Breast epithelium (tissue), 4 donors: ENCODE results near the gene RPL11. TPM values are rescaled to one million over a fixed set of nuclear protein-coding genes. Genes with fewer than 3 reads are reported as not detected.
A peak's percentile ranks its signal among the peaks of the same experiment; 100 is the strongest.

Source experiments
- DNase-seq, 2 donors: peaks; one replicate each; pipeline ENCODE4 v3.0.0-alpha.2; 2019; ENCODE audit warnings: low spot score in 2 of 2
- H3K27ac ChIP-seq, 2 donors: fragments of 200-600 bp; sonication (generic) in 1 of 2; one replicate each; pipeline ENCODE4 v1.5.1; 2016 to 2019; ENCODE audit warnings: mild to moderate bottlenecking in 1 of 2
- H3K27me3 ChIP-seq, 2 donors: fragments of 200-600 bp; sonication (generic) in 1 of 2; one replicate each; pipeline versions ENCODE4 v1.5.1 to v1.6.0; 2017 to 2019; ENCODE audit warnings: control low read depth in 1 of 2, mild to moderate bottlenecking in 1 of 2
- H3K36me3 ChIP-seq: fragments of 200-600 bp; one replicate; pipeline ENCODE4 v1.5.1; 2019
- H3K4me1 ChIP-seq, 2 donors: fragments of 200-600 bp; sonication (generic); one replicate each; pipeline ENCODE4 v1.5.1; 2016 to 2019; ENCODE audit warnings: control low read depth in 1 of 2
- H3K4me3 ChIP-seq, 3 donors: fragments of 200-600 bp; sonication (generic); 1 replicate in 2 of 3; 2 replicates in 1 of 3; pipeline ENCODE4 v1.5.1; 2016 to 2019; ENCODE audit warnings: mild to moderate bottlenecking in 3 of 3, moderate library complexity in 2 of 3
- H3K9me3 ChIP-seq, 2 donors: fragments of 200-600 bp; sonication (generic) in 1 of 2; one replicate each; pipeline ENCODE4 v1.5.1; 2016 to 2019; ENCODE audit warnings: control low read depth in 1 of 2
- CTCF ChIP-seq, 3 donors: fragments of 450-650 bp; IDR thresholded peaks; one replicate each; pipeline ENCODE4 v1.5.1; 2016 to 2017; ENCODE audit warnings: antibody characterized with exemption in 3 of 3, mild to moderate bottlenecking in 3 of 3, moderate library complexity in 3 of 3
- POLR2A ChIP-seq: fragments of 450-650 bp; IDR thresholded peaks from one replicate; pipeline ENCODE4 v1.6.1; 2016; ENCODE audit warnings: antibody characterized with exemption, mild to moderate bottlenecking, moderate library complexity
- POLR2AphosphoS5 ChIP-seq, 3 donors: sonication (generic); formaldehyde crosslinking; IDR thresholded peaks; one replicate each; pipeline ENCODE4 v1.6.1; 2017; ENCODE audit warnings: antibody characterized with exemption in 3 of 3
- intact Hi-C: fragments of 100-400 bp; cut with DNase I; formaldehyde crosslinking; loops from one replicate; pipeline ENCODE4 v1.15.1; 2023; ENCODE audit warnings: low total_unique reads
- total RNA-seq, 3 donors: library from RNA; depleted of rRNA; stranded (reverse); fragments of >200 nt; gene quantifications; one replicate each; pipeline ENCODE4 v1.1.0, GENCODE V29; 2016

RPL11 gene
- total RNA-seq, 3 donors from 2014 or later, result 1,191 to 1,487 (median 1,340) TPM

GRCh38 chr1:23701996-23702395 is 10.4 kb downstream of the RPL11 start:
- TF ChIP-seq CTCF (IDR thresholded peaks at IDR 0.05), result no peak
- TF ChIP-seq POLR2A, result no peak
- no peak for TF ChIP-seq POLR2AphosphoS5 (IDR thresholded peaks at IDR 0.05)
- no peak overlapping the region for H3K4me3 ChIP-seq
- no peaks in the 10 kb centered on the region for H3K27me3 ChIP-seq
- intact Hi-C loops, result no loop called here
- no peak overlapping the region for H3K27ac ChIP-seq
- H3K4me1 ChIP-seq, result no peaks in the 10 kb centered on the region
- no peaks in the 10 kb centered on the region for H3K36me3 ChIP-seq
- DNase-seq, result no peak
- no peaks in the 10 kb centered on the region for H3K9me3 ChIP-seq

DNA sequence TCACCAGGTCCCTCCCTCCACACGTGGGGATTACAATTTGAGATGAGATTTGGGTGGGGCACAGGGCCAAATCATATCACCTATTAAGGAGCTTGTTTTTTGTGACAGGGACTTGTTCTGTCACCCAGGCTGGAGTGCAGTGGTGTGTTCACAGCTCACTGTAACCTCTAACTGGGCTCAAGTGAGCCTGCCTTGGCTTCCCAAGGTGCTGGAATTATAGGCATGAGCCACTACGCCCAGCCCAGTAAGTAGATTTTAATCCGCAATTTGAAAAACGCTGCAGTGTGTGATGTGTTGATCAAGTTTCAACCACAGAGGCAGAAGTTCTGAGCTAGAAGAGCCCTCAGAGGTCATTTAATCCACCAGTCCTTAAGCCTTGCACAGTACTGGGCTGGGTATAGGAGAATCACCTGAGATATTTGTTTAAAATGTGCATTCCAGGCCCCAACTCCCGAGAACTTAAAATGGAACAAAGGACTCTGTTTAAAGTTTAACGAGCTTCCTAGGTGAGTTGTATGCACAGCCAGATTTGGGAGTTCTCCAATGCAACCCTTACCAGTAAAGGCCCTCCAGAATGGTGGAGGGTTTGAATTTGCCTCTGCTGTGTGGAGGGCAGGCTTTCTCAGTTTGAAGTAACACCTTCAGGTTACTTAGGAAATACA is 13.4 kb downstream of the RPL11 start:
- H3K36me3 ChIP-seq, result no peaks in the 10 kb centered on the region
- DNase-seq, result no peak

GRCh38 chr1:23709229-23709628 is 17.6 kb downstream of the RPL11 start:
- H3K36me3 ChIP-seq, result no peaks in the 10 kb centered on the region
- DNase-seq, result no peak
- no peaks in the 10 kb centered on the region for H3K4me1 ChIP-seq
- intact Hi-C loops, result no loop called here
- TF ChIP-seq CTCF (IDR thresholded peaks at IDR 0.05) (no peak), POLR2AphosphoS5 (IDR thresholded peaks at IDR 0.05) (no peak), POLR2A (no peak)
- no peaks in the 10 kb centered on the region for H3K9me3 ChIP-seq
- no peaks in the 10 kb centered on the region for H3K27me3 ChIP-seq
- H3K27ac ChIP-seq, result no peak overlapping the region
- H3K4me3 ChIP-seq, result no peak overlapping the region

More for the DNA sequence above, 13.4 kb downstream of the RPL11 start:
- intact Hi-C loops, result no loop called here
- Histone ChIP-seq H3K27me3 (no peaks in the 10 kb centered on the region), H3K9me3 (no peaks in the 10 kb centered on the region), H3K4me3 (no peak overlapping the region), H3K27ac (no peak overlapping the region), H3K4me1 (no peaks in the 10 kb centered on the region)
- TF ChIP-seq CTCF (IDR thresholded peaks at IDR 0.05) (no peak), POLR2A (no peak), POLR2AphosphoS5 (IDR thresholded peaks at IDR 0.05) (no peak)

- peak in 1 of 3 donors; percentile 12 for TF ChIP-seq CTCF (IDR thresholded peaks at IDR 0.05)
- TF ChIP-seq POLR2AphosphoS5 (IDR thresholded peaks at IDR 0.05), result no peak
- H3K4me1 ChIP-seq, result no peaks in the 10 kb centered on the region
- H3K27me3 ChIP-seq, result no peaks in the 10 kb centered on the region
- H3K27ac ChIP-seq, result no peak overlapping the region
- H3K9me3 ChIP-seq, result no peaks in the 10 kb centered on the region
- H3K4me3 ChIP-seq, result no peak overlapping the region
- no peaks in the 10 kb centered on the region for H3K36me3 ChIP-seq
- intact Hi-C loops, result no loop called here
- no peak for DNase-seq
Measured at GRCh38 chr1:23718482-23718881, 26.9 kb downstream of the RPL11 start.

DNA sequence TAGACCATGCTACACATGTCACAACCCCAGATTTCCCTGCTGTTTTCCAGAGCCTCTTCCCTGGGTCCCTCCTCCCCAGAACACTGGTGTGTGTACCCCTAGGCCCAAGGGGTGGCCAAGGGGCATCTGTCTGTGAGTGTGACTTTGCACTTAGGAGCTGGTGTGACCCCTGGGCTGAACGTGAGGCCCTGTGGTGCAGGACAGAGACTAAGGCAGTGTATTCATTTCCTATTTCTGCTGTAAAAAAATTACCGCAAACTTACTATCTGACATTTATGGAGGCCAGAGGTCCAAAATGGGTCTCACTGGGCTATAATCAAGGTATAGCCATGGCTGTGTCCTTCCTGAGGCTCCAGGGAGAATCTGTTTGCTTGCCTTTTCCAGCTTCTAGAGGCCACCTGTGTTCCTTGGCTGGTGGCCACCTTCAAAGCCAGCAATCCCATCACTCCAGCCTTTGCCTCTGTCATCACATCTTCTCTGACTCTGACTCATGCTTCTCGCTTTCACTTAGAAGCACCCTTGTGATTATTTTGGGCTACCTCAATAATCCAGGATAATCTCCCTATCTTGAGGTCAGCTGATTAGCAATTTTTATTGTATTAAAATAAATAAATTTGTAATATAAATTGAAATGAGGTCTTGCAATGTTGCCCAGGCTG is 27.7 kb downstream of the RPL11 start:
- no peaks in the 10 kb centered on the region for H3K4me1 ChIP-seq
- TF ChIP-seq POLR2AphosphoS5 (IDR thresholded peaks at IDR 0.05) (no peak), CTCF (IDR thresholded peaks at IDR 0.05) (no peak), POLR2A (no peak)
- no peak for DNase-seq
- no peak overlapping the region for H3K27ac ChIP-seq
- intact Hi-C loops, result no loop called here
- no peaks in the 10 kb centered on the region for H3K36me3 ChIP-seq
- no peaks in the 10 kb centered on the region for H3K9me3 ChIP-seq
- no peak overlapping the region for H3K4me3 ChIP-seq
- no peaks in the 10 kb centered on the region for H3K27me3 ChIP-seq
